ENCODE measurements around the gene SKIL.
A peak's percentile ranks its signal among the peaks of the same experiment; 100 is the strongest.

Gene SKIL, protein sequence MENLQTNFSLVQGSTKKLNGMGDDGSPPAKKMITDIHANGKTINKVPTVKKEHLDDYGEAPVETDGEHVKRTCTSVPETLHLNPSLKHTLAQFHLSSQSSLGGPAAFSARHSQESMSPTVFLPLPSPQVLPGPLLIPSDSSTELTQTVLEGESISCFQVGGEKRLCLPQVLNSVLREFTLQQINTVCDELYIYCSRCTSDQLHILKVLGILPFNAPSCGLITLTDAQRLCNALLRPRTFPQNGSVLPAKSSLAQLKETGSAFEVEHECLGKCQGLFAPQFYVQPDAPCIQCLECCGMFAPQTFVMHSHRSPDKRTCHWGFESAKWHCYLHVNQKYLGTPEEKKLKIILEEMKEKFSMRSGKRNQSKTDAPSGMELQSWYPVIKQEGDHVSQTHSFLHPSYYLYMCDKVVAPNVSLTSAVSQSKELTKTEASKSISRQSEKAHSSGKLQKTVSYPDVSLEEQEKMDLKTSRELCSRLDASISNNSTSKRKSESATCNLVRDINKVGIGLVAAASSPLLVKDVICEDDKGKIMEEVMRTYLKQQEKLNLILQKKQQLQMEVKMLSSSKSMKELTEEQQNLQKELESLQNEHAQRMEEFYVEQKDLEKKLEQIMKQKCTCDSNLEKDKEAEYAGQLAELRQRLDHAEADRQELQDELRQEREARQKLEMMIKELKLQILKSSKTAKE

DNA sequence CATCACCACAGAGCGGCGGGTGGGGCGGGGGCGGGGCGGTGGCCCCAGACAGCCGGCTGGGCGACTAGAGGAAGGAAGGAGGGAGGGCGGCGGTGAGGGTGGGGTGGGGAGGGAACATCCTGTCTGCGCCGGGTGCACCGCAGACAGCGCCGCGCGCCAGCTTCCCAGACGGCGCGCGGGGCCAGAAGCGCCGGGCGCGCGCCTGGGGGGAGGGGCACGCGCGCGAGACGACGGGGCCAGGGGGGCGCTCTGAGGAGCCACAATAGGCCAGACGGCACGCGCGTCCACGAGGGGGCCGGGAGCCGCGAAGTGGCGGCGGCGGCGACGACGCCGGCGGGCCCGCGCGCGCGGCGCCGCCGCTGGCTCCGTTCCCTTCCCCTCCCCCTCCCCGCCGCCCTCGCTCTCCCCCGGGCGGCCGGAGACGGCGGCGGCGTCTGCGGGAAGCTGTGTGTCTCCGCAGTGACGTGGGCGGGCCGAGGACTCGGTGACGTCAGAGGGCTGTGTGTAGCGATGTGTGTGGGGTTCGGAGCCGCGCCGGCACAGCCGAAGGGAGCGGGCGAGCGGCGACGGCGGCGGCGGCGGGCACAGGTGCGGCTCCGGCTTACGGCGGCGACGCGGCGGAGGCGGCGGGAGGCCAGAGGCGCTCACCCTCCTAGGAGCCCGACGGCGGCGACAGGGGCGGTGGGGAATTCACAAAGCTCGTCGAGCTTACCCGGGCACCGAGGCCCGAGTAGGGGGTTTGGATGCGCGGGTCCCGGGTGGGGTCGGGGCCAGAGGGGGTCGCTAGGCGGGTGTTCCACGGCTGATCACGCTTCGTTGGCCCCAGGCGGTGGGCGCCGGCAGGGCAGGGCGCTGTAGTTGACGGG lies at the start of gene SKIL:
Gene SKIL, plus strand, starts transcription at position 540 of the 866 bp plus-strand sequence. CDS start 2,617 bp downstream, outside the sequence.
- TF ChIP-seq CEBPB (IDR thresholded peaks at IDR 0.05) = no peak
- TF ChIP-seq ZBTB7A (IDR thresholded peaks at IDR 0.05; ENCODE audit: low read depth) = no peak
- TF ChIP-seq EGR1 (IDR thresholded peaks at IDR 0.05) = peak; percentile 90
- no peak; the same call in none of the 2 replicates for TF ChIP-seq TCF12 (IDR thresholded peaks at IDR 0.05; ENCODE audit: low read depth)
- TF ChIP-seq, protein P1, sequence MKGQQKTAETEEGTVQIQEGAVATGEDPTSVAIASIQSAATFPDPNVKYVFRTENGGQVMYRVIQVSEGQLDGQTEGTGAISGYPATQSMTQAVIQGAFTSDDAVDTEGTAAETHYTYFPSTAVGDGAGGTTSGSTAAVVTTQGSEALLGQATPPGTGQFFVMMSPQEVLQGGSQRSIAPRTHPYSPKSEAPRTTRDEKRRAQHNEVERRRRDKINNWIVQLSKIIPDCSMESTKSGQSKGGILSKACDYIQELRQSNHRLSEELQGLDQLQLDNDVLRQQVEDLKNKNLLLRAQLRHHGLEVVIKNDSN (IDR thresholded peaks at IDR 0.05) = no peak
- TF ChIP-seq, protein P2, sequence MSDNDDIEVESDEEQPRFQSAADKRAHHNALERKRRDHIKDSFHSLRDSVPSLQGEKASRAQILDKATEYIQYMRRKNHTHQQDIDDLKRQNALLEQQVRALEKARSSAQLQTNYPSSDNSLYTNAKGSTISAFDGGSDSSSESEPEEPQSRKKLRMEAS (IDR thresholded peaks at IDR 0.05) = peak; percentile 76
- 0 out of 2 replicates have a peak, but pooled peaks have one; percentile 27 for TF ChIP-seq YY1 (IDR thresholded peaks at IDR 0.05; ENCODE audit: low read depth)
- peak; percentile 58 for TF ChIP-seq TAF1 (IDR thresholded peaks at IDR 0.05; ENCODE audit: low read depth)
- TF ChIP-seq RAD21 (IDR thresholded peaks at IDR 0.05; ENCODE audit: low read depth) = no peak
- peak; percentile 87 for TF ChIP-seq CREB1 (IDR thresholded peaks at IDR 0.05; ENCODE audit: low read depth)
- no peak for TF ChIP-seq FOXM1 (IDR thresholded peaks at IDR 0.05; ENCODE audit: borderline replicate concordance, low read depth)
- TF ChIP-seq, protein P3, sequence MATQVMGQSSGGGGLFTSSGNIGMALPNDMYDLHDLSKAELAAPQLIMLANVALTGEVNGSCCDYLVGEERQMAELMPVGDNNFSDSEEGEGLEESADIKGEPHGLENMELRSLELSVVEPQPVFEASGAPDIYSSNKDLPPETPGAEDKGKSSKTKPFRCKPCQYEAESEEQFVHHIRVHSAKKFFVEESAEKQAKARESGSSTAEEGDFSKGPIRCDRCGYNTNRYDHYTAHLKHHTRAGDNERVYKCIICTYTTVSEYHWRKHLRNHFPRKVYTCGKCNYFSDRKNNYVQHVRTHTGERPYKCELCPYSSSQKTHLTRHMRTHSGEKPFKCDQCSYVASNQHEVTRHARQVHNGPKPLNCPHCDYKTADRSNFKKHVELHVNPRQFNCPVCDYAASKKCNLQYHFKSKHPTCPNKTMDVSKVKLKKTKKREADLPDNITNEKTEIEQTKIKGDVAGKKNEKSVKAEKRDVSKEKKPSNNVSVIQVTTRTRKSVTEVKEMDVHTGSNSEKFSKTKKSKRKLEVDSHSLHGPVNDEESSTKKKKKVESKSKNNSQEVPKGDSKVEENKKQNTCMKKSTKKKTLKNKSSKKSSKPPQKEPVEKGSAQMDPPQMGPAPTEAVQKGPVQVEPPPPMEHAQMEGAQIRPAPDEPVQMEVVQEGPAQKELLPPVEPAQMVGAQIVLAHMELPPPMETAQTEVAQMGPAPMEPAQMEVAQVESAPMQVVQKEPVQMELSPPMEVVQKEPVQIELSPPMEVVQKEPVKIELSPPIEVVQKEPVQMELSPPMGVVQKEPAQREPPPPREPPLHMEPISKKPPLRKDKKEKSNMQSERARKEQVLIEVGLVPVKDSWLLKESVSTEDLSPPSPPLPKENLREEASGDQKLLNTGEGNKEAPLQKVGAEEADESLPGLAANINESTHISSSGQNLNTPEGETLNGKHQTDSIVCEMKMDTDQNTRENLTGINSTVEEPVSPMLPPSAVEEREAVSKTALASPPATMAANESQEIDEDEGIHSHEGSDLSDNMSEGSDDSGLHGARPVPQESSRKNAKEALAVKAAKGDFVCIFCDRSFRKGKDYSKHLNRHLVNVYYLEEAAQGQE (IDR thresholded peaks at IDR 0.05; ENCODE audit: low read depth) = peak; percentile 5; the same call in 1 of the 2 replicates
- peak; percentile 72 for TF ChIP-seq EP300 (IDR thresholded peaks at IDR 0.05; ENCODE audit: borderline replicate concordance)
- TF ChIP-seq TEAD4 (IDR thresholded peaks at IDR 0.05) = peak; percentile 35; the same call in 1 of the 2 replicates
- peak; percentile 83 for TF ChIP-seq NFIC (IDR thresholded peaks at IDR 0.05)

DNA sequence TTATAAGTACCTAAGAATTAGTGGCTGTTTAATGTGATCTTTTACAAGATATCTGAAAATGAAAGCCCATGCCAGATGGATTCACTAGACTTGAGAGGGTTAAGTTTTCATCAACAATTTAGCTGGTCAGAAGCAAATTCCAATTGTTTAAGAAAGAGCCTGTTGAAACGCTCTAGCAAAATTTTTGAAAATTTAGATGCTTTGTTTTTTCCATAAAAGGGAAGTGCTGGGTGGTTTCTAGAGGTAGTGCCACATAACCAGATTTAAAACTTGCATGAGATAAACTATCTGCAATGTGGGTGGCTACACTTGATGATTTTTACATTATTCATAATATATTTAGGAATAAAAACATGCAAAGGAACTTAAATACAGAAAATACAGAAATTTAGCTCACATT lies 48.5 kb upstream of the SKIL start:
- TF ChIP-seq, protein P2 (IDR thresholded peaks at IDR 0.05) = no peak
- TF ChIP-seq ZBTB7A (IDR thresholded peaks at IDR 0.05; ENCODE audit: low read depth) (no peak), EGR1 (IDR thresholded peaks at IDR 0.05) (no peak), TAF1 (IDR thresholded peaks at IDR 0.05; ENCODE audit: low read depth) (no peak), TCF12 (IDR thresholded peaks at IDR 0.05; ENCODE audit: low read depth) (no peak), YY1 (IDR thresholded peaks at IDR 0.05; ENCODE audit: low read depth) (no peak), CEBPB (IDR thresholded peaks at IDR 0.05) (no peak)
- TF ChIP-seq, protein P3 (IDR thresholded peaks at IDR 0.05; ENCODE audit: low read depth) = no peak

DNA sequence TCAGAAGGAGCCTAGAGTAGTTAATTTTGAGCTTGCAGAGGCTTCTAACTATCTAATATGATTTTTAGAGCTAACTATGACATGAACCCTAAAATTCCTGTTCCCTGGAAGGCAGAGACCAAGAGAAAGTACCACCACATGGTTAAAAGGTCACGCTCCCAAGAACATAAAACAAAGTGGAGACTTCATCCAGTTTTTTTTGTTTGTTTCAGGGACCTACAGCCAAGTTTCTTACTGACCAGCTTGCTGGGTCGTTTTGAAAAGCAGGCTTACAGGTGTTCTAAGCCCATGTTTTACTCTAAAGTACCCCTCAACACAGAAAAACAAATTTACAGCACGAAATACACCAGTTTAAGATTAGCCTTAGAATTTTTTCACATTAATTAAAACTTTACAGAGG lies 39.6 kb upstream of the SKIL start:
- TF ChIP-seq EGR1 (IDR thresholded peaks at IDR 0.05) = no peak

DNA sequence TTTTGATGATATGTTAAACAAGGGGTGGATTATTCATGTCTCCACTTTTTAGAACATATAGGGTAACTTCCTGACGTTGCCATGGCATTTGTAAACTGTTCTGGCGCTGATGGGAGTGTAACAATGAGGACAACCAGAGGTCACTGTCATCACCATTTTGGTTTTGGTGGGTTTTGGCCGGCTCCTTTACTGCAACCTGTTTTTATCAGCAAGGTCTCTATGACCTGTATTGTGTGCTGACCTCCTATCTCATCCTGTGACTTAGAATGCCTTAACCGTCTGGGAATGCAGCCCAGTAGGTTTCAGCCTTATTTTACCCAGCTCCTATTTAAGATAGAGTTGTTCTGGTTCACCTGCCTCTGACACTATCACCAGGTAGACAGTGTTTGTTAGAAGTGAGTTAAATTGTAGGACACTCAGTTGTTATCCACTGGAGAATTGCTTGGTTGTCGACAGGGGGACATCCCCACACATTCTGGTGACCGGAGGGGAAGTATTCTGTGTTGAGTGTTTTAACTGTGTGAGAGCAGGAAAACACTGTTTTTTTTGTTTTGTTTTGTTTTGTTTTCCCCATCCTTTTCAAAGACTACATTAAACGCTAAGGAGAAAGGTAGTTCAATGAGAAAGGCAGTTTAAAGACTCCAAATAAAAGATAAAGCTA lies 36.9 kb upstream of the SKIL start:
- TF ChIP-seq TAF1 (IDR thresholded peaks at IDR 0.05; ENCODE audit: low read depth) = no peak
- peak; percentile 75 for TF ChIP-seq EP300 (IDR thresholded peaks at IDR 0.05; ENCODE audit: borderline replicate concordance)
- TF ChIP-seq YY1 (IDR thresholded peaks at IDR 0.05; ENCODE audit: low read depth) = no peak
- no peak for TF ChIP-seq FOXM1 (IDR thresholded peaks at IDR 0.05; ENCODE audit: borderline replicate concordance, low read depth)
- peak; percentile 45 for TF ChIP-seq TEAD4 (IDR thresholded peaks at IDR 0.05)
- TF ChIP-seq EGR1 (IDR thresholded peaks at IDR 0.05) = no peak
- TF ChIP-seq NFIC (IDR thresholded peaks at IDR 0.05) = no peak
- TF ChIP-seq, protein P1 (IDR thresholded peaks at IDR 0.05) = no peak
- no peak for TF ChIP-seq ZBTB7A (IDR thresholded peaks at IDR 0.05; ENCODE audit: low read depth)
- TF ChIP-seq, protein P2 (IDR thresholded peaks at IDR 0.05) = no peak
- TF ChIP-seq CREB1 (IDR thresholded peaks at IDR 0.05; ENCODE audit: low read depth) = no peak
- 0 out of 2 replicates have a peak, but pooled peaks have one; percentile 35 for TF ChIP-seq TCF12 (IDR thresholded peaks at IDR 0.05; ENCODE audit: low read depth)
- TF ChIP-seq, protein P3 (IDR thresholded peaks at IDR 0.05; ENCODE audit: low read depth) = no peak
